D721Med (cell line): ENCODE data around the gene ANK3.

ENCODE experiments used
- DNase-seq: peaks from one replicate; pipeline ENCODE4 v3.0.0; 2011; ENCODE audit warnings: low spot score; ENCODE audit not compliant: insufficient read length
- FAIRE-seq: peaks from 2 replicates; lab custom pipeline; 2011; peaks lifted over from hg19 to GRCh38; lab: Jason Lieb, UNC
- CTCF ChIP-seq: IDR thresholded peaks from 2 replicates; pipeline ENCODE4 v1.5.1; 2012; ENCODE audit warnings: mild to moderate bottlenecking, control low read depth; ENCODE audit not compliant: insufficient read depth; ENCODE audit errors: missing control alignments

Gene ANK3

DNA sequence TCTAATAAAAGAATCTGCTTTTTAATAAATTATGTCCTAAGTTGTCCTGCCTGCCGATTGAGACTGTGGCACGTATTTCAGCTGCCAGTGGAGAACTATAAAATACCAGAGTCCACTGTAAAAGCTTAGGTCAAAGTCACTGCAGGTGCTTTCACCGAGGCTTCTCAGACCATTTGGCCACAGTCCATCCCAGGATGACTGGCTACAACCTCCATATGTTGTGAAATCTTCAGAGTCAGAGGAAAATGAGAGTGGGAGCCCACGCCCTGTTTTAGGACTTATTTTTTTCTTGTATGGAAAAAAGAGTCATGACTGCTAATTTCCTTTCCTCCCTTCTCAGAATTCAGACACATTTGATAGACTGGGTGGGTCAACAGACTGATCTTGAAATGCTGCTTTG, 182.9 kb downstream of the ANK3 start:
- FAIRE-seq (no peak), DNase-seq (no peak)
- no peak for TF ChIP-seq CTCF

DNA sequence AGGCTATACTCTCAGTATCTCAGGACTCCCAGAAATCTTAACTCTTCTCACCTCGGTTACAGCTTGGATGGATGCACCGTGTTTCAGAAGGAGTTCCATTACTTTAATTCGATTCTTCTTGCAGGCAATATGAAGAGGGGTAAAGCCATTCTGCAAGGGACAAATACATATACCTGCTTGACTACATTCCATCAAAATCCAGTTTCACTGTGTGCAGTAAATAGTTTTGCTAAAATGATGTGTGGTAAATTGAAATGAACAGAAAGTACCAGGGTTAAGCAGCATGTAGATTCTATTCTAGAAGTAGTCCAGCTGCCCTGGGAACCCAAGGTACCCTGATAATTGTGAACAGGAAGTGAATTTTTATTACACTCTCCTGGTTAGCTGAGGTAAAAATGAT, 183.9 kb downstream of the ANK3 start:
- DNase-seq (no peak), FAIRE-seq (no peak)
- TF ChIP-seq CTCF: no peak

DNA sequence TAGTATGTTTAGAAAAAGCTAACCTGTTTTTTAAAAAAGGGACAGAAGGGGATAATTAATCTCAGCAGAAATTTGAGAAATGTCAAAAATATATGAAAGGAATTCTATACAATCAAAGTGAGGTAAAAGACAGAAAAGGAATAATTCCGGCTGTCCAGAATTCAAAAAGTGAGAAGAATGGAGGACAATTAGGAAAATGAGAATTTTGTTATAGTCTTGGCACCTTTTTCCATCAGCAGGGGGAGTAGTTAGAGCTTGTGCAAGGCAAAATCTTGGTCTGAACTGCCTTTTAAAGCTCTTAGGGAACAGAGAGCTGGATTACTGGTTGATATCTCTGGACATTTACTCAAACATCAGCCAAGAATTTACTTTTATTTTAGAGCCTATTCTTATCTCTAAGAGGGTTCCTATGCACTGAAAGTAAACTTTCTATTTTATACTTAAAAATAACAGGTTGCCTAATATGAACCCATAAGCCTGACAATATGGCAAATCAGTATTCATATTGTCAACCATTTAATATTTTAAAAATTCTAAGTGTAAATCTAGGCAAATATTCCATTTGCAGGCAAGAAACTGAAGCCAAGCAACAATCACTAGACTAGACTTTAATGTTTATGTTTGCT, 185.6 kb downstream of the ANK3 start:
- no peak for DNase-seq
- no peak for FAIRE-seq
- peak; percentile 53 for TF ChIP-seq CTCF

DNA sequence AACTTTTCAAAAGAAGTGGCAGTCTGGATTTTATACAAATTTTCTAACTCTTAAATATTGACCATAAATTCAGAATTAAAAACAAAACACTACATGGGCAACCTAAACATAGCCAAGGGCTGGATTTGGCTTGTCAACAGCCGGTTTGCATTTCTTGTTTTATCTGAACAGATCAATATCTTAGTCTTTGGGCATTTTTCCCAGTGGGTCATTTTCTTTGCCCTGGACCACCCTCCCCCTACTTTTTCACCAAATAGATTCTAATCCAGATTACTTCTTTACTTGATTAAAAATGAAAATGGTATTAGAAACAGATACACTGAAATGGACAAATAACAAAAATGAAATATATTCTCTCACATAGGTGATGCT, 189.0 kb downstream of the ANK3 start:
- TF ChIP-seq CTCF: no peak
- FAIRE-seq: no peak
- no peak for DNase-seq

DNA sequence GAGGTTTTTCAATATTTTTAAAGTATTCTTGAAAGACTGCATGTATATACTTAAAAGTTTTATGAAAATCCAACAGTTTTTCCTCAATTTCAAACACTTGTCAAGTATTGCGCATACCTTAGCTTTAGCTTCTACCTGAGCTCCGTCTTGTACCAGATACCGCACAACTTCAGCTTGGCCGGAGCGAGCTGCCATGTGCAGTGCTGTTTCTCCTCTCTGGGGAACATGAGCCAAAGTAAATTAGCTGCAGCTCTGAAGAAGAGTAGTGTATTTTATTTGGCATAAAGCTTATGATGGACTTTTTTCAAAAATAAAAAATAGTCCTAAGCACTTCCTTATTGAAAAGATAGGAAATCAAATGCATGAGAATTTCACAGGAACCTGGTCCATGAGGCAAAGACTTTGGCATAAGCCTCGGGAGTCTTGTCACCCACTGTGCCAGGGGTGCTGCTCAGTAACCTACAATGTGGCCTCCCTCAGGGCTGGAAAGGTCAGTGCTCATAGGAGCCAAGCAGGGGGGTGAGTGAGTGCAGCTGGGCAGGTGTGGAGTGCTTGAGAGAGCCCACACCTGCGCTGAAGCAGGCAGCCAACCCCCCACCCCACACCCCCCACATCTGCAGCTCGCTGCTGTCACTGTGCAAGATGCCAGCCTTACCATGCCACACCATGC, 189.5 kb downstream of the ANK3 start:
- TF ChIP-seq CTCF: no peak
- FAIRE-seq: no peak

DNA sequence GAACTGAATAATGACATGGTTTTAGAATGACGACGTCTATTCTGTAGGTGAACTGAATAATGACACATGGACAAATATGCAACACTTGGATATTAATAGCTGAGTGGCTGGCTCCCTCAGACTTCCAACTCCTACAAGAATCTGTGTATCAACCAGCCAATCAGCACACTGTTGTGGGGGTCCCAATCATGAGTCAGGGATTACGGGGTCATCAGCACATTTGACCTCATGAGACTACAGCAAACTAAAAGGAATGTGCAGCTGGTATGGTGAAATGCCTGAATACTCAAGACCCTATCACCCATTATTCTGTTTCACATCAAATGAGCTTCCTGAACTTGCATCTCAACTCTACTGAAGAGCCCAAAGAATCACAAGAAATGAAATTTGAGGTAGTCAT, 192.5 kb downstream of the ANK3 start:
- FAIRE-seq (no peak), DNase-seq (no peak)
- TF ChIP-seq CTCF: no peak

More for the DNA sequence above, 189.5 kb downstream of the ANK3 start:
- no peak for DNase-seq

GRCh38 chr10:60194421-60194820, 195.3 kb downstream of the ANK3 start:
- no peak for TF ChIP-seq CTCF
- no peak for FAIRE-seq
- DNase-seq: no peak
